Measurements from ENCODE around the gene SPARC.

SPARC gene

DNA sequence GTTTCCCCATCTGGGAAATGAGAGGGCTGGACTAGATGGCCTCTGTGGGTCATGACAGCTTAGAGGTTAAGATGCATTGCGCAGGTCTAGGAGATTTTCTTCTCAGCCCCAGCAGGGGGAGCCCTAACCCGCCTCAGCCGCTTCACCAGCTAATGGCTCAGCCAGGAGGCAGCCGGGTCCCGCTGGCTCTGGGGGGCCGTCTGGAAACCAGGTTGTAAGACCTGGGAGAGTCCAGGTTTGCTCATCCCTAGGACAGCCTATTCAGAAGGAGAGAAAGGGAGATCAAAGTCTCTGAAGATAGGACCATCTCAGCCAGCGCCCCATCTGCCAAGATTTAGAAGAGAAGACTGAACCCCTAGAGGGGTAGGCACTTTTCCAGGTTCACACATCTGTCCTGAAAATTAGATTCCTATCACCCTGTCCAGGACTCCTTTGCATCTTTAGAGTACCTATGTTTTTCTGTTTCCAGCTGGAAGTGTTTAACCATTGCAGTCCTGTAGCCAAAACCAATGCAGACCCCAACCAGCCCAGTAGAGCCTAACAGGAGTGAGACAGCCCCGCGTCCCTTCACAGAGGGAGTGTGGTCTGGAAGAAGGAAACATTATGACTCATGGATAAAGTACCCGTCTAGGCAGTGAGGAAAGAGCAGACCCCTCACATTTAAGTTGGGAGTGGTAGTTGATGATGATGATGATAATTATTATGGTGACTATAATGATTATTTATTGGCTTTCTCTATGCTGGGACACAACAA is 27.5 kb downstream of the SPARC start:
- TF ChIP-seq, protein P1, sequence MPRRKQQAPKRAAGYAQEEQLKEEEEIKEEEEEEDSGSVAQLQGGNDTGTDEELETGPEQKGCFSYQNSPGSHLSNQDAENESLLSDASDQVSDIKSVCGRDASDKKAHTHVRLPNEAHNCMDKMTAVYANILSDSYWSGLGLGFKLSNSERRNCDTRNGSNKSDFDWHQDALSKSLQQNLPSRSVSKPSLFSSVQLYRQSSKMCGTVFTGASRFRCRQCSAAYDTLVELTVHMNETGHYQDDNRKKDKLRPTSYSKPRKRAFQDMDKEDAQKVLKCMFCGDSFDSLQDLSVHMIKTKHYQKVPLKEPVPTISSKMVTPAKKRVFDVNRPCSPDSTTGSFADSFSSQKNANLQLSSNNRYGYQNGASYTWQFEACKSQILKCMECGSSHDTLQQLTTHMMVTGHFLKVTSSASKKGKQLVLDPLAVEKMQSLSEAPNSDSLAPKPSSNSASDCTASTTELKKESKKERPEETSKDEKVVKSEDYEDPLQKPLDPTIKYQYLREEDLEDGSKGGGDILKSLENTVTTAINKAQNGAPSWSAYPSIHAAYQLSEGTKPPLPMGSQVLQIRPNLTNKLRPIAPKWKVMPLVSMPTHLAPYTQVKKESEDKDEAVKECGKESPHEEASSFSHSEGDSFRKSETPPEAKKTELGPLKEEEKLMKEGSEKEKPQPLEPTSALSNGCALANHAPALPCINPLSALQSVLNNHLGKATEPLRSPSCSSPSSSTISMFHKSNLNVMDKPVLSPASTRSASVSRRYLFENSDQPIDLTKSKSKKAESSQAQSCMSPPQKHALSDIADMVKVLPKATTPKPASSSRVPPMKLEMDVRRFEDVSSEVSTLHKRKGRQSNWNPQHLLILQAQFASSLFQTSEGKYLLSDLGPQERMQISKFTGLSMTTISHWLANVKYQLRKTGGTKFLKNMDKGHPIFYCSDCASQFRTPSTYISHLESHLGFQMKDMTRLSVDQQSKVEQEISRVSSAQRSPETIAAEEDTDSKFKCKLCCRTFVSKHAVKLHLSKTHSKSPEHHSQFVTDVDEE (CRISPR knock-in tag; IDR thresholded peaks at IDR 0.05): no peak
- TF ChIP-seq, protein P2, sequence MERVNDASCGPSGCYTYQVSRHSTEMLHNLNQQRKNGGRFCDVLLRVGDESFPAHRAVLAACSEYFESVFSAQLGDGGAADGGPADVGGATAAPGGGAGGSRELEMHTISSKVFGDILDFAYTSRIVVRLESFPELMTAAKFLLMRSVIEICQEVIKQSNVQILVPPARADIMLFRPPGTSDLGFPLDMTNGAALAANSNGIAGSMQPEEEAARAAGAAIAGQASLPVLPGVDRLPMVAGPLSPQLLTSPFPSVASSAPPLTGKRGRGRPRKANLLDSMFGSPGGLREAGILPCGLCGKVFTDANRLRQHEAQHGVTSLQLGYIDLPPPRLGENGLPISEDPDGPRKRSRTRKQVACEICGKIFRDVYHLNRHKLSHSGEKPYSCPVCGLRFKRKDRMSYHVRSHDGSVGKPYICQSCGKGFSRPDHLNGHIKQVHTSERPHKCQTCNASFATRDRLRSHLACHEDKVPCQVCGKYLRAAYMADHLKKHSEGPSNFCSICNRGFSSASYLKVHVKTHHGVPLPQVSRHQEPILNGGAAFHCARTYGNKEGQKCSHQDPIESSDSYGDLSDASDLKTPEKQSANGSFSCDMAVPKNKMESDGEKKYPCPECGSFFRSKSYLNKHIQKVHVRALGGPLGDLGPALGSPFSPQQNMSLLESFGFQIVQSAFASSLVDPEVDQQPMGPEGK (CRISPR knock-in tag; IDR thresholded peaks at IDR 0.05; ENCODE audit: borderline replicate concordance): no peak
- no peak for TF ChIP-seq TCF4 (CRISPR knock-in tag; IDR thresholded peaks at IDR 0.05; ENCODE audit: borderline replicate concordance)
- TF ChIP-seq ZNF70 (CRISPR knock-in tag; IDR thresholded peaks at IDR 0.05): no peak
- no peak for TF ChIP-seq ISL1 (CRISPR knock-in tag; IDR thresholded peaks at IDR 0.05)
- TF ChIP-seq PPARA (CRISPR knock-in tag; IDR thresholded peaks at IDR 0.05; ENCODE audit: borderline replicate concordance): no peak
- TF ChIP-seq TOX (CRISPR knock-in tag; IDR thresholded peaks at IDR 0.05; ENCODE audit: borderline replicate concordance): no peak
- no peak for TF ChIP-seq ZNF8 (CRISPR knock-in tag; IDR thresholded peaks at IDR 0.05)
- no peak for TF ChIP-seq RARB (CRISPR knock-in tag; IDR thresholded peaks at IDR 0.05)
- no peak for TF ChIP-seq GLIS3 (CRISPR knock-in tag; IDR thresholded peaks at IDR 0.05)
- TF ChIP-seq, protein P3, sequence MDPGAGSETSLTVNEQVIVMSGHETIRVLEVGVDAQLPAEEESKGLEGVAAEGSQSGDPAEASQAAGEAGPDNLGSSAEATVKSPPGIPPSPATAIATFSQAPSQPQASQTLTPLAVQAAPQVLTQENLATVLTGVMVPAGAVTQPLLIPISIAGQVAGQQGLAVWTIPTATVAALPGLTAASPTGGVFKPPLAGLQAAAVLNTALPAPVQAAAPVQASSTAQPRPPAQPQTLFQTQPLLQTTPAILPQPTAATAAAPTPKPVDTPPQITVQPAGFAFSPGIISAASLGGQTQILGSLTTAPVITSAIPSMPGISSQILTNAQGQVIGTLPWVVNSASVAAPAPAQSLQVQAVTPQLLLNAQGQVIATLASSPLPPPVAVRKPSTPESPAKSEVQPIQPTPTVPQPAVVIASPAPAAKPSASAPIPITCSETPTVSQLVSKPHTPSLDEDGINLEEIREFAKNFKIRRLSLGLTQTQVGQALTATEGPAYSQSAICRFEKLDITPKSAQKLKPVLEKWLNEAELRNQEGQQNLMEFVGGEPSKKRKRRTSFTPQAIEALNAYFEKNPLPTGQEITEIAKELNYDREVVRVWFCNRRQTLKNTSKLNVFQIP (CRISPR knock-in tag; IDR thresholded peaks at IDR 0.05; ENCODE audit: borderline replicate concordance, low read depth): no peak
- TF ChIP-seq, protein P4, sequence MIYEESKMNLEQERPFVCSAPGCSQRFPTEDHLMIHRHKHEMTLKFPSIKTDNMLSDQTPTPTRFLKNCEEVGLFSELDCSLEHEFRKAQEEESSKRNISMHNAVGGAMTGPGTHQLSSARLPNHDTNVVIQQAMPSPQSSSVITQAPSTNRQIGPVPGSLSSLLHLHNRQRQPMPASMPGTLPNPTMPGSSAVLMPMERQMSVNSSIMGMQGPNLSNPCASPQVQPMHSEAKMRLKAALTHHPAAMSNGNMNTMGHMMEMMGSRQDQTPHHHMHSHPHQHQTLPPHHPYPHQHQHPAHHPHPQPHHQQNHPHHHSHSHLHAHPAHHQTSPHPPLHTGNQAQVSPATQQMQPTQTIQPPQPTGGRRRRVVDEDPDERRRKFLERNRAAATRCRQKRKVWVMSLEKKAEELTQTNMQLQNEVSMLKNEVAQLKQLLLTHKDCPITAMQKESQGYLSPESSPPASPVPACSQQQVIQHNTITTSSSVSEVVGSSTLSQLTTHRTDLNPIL (CRISPR knock-in tag; IDR thresholded peaks at IDR 0.05; ENCODE audit: low read depth): no peak
- ATAC-seq: peak; percentile 88

DNA sequence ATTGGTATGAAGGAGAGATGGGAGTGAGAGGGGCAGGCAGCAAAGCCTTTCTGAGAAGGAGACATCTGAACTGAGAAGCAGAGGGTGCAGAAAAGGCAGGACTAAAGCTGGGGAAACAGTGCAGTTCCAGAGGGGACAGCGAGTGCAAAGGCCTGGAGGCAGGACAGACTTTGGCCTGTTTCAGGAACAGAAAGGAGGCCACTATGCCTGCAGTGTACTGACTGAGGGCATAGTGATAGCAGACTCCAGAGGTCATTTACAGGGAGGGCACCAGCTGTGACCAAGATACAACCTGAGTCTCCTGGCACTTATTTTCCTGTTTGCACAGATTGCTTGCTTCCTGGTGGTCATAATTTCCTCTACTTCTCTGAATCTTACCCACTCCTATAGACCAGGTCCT is 29.6 kb downstream of the SPARC start:
- TF ChIP-seq ZNF70 (CRISPR knock-in tag; IDR thresholded peaks at IDR 0.05): no peak
- no peak for TF ChIP-seq CSDC2 (CRISPR knock-in tag; IDR thresholded peaks at IDR 0.05)
- no peak for TF ChIP-seq RARB (CRISPR knock-in tag; IDR thresholded peaks at IDR 0.05)
- TF ChIP-seq, protein P4 (CRISPR knock-in tag; IDR thresholded peaks at IDR 0.05; ENCODE audit: low read depth): no peak
- no peak for TF ChIP-seq TCF4 (CRISPR knock-in tag; IDR thresholded peaks at IDR 0.05; ENCODE audit: borderline replicate concordance)
- no peak for TF ChIP-seq ARNTL (CRISPR knock-in tag; IDR thresholded peaks at IDR 0.05; ENCODE audit: borderline replicate concordance, low read depth)
- no peak for TF ChIP-seq GLIS3 (CRISPR knock-in tag; IDR thresholded peaks at IDR 0.05)
- TF ChIP-seq ESRRG (CRISPR knock-in tag; IDR thresholded peaks at IDR 0.05): no peak
- TF ChIP-seq BACH2 (CRISPR knock-in tag; IDR thresholded peaks at IDR 0.05; ENCODE audit: borderline replicate concordance): no peak
- TF ChIP-seq ZFP30 (CRISPR knock-in tag; IDR thresholded peaks at IDR 0.05): no peak
- TF ChIP-seq, protein P5, sequence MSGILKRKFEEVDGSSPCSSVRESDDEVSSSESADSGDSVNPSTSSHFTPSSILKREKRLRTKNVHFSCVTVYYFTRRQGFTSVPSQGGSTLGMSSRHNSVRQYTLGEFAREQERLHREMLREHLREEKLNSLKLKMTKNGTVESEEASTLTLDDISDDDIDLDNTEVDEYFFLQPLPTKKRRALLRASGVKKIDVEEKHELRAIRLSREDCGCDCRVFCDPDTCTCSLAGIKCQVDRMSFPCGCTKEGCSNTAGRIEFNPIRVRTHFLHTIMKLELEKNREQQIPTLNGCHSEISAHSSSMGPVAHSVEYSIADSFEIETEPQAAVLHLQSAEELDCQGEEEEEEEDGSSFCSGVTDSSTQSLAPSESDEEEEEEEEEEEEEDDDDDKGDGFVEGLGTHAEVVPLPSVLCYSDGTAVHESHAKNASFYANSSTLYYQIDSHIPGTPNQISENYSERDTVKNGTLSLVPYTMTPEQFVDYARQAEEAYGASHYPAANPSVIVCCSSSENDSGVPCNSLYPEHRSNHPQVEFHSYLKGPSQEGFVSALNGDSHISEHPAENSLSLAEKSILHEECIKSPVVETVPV (CRISPR knock-in tag; IDR thresholded peaks at IDR 0.05): no peak
- no peak for TF ChIP-seq ZNF565 (CRISPR knock-in tag; conservative IDR thresholded peaks at IDR 0.05; ENCODE audit: low read depth)
- TF ChIP-seq, protein P3 (CRISPR knock-in tag; IDR thresholded peaks at IDR 0.05; ENCODE audit: borderline replicate concordance, low read depth): no peak
- TF ChIP-seq ZFP3 (CRISPR knock-in tag; IDR thresholded peaks at IDR 0.05): no peak
- TF ChIP-seq OSR1 (CRISPR knock-in tag; IDR thresholded peaks at IDR 0.05): no peak
- no peak for TF ChIP-seq TOX (CRISPR knock-in tag; IDR thresholded peaks at IDR 0.05; ENCODE audit: borderline replicate concordance)
- TF ChIP-seq, protein P1 (CRISPR knock-in tag; IDR thresholded peaks at IDR 0.05): no peak
- TF ChIP-seq ZC3H10 (CRISPR knock-in tag; IDR thresholded peaks at IDR 0.05): no peak
- no peak for ATAC-seq
